ENCODE results near the gene AEBP2.
A peak's percentile ranks its signal among the peaks of the same experiment; 100 is the strongest.
"Not testable (repeated sequence)": the region's sequence is repeated elsewhere in the genome, so short reads cannot be mapped to it uniquely, and the experiment has no call there.

Gene AEBP2

GRCh38 chr12:19439059-19440018 lies at the start of gene AEBP2:
Gene AEBP2 (plus strand): TSS chr12:19439492. CDS start chr12:19439700, 208 bp downstream.
- peak; percentile 63 to 81 (median 80) for DNase-seq (ENCODE audit: low read depth in 2 of 3, low spot score in 1 of 3)

- DNase-seq (ENCODE audit: low read depth in 2 of 3, low spot score in 1 of 3), result no peak
Observed at GRCh38 chr12:19390051-19390598, 49.2 kb upstream of the AEBP2 start.

GRCh38 chr12:19392644-19393043 lies 46.6 kb upstream of the AEBP2 start:
- not testable (repeated sequence) for DNase-seq (ENCODE audit: low read depth in 2 of 3, low spot score in 1 of 3)

GRCh38 chr12:19394385-19394784 lies 44.9 kb upstream of the AEBP2 start:
- DNase-seq (ENCODE audit: low read depth in 2 of 3, low spot score in 1 of 3), result no peak

- no peak for DNase-seq (ENCODE audit: low read depth in 2 of 3, low spot score in 1 of 3)
Observed at GRCh38 chr12:19397534-19397933, 41.8 kb upstream of the AEBP2 start.

- DNase-seq (ENCODE audit: low read depth in 2 of 3, low spot score in 1 of 3), result no peak
Observed at GRCh38 chr12:19398376-19399363, 40.6 kb upstream of the AEBP2 start.

- not testable (repeated sequence) for DNase-seq (ENCODE audit: low read depth in 2 of 3, low spot score in 1 of 3)
Observed at GRCh38 chr12:19400649-19401285, 38.5 kb upstream of the AEBP2 start.

GRCh38 chr12:19402211-19402610 lies 37.1 kb upstream of the AEBP2 start:
- no peak for DNase-seq (ENCODE audit: low read depth in 2 of 3, low spot score in 1 of 3)

- no peak for DNase-seq (ENCODE audit: low read depth in 2 of 3, low spot score in 1 of 3)
Observed at GRCh38 chr12:19402743-19403431, 36.4 kb upstream of the AEBP2 start.

GRCh38 chr12:19404242-19404880 lies 34.9 kb upstream of the AEBP2 start:
- no peak for DNase-seq (ENCODE audit: low read depth in 2 of 3, low spot score in 1 of 3)

- DNase-seq (ENCODE audit: low read depth in 2 of 3, low spot score in 1 of 3), result no peak
Observed at GRCh38 chr12:19409376-19409775, 29.9 kb upstream of the AEBP2 start.

GRCh38 chr12:19410211-19410610 lies 29.1 kb upstream of the AEBP2 start:
- no peak for DNase-seq (ENCODE audit: low read depth in 2 of 3, low spot score in 1 of 3)

- no peak for DNase-seq (ENCODE audit: low read depth in 2 of 3, low spot score in 1 of 3)
Observed at GRCh38 chr12:19410629-19411185, 28.6 kb upstream of the AEBP2 start.

- DNase-seq (ENCODE audit: low read depth in 2 of 3, low spot score in 1 of 3), result no peak
Observed at GRCh38 chr12:19411234-19412204, 27.8 kb upstream of the AEBP2 start.

- DNase-seq (ENCODE audit: low read depth in 2 of 3, low spot score in 1 of 3), result no peak
Observed at GRCh38 chr12:19412844-19413243, 26.4 kb upstream of the AEBP2 start.

GRCh38 chr12:19413582-19413981 lies 25.7 kb upstream of the AEBP2 start:
- DNase-seq (ENCODE audit: low read depth in 2 of 3, low spot score in 1 of 3), result not testable (repeated sequence)

GRCh38 chr12:19415563-19415962 lies 23.7 kb upstream of the AEBP2 start:
- DNase-seq (ENCODE audit: low read depth in 2 of 3, low spot score in 1 of 3), result no peak

- no peak for DNase-seq (ENCODE audit: low read depth in 2 of 3, low spot score in 1 of 3)
Observed at GRCh38 chr12:19419086-19419485, 20.2 kb upstream of the AEBP2 start.

Measured in stimulated activated CD4-positive, alpha-beta T cell treated with anti-CD3 and anti-CD28 coated beads, Interleukin-12 subunit alpha, Interleukin-12 subunit beta, amount 100 ng/mL, for 48 hours (primary cell).